BLaER1 (cell line): ENCODE measurements around the gene PML.

ENCODE experiments used
- H3K27ac ChIP-seq: shearing (Covaris generic); formaldehyde crosslinking; 2 replicates; pipeline ENCODE4 v1.8.1; 2022
- H3K27me3 ChIP-seq: shearing (Covaris generic); formaldehyde crosslinking; 2 replicates; pipeline ENCODE4 v1.8.1; 2022
- H3K36me3 ChIP-seq: shearing (Covaris generic); formaldehyde crosslinking; 2 replicates; pipeline ENCODE4 v1.8.1; 2022
- H3K4me1 ChIP-seq: shearing (Covaris generic); formaldehyde crosslinking; 2 replicates; pipeline ENCODE4 v1.8.1; 2022
- H3K4me2 ChIP-seq: shearing (Covaris generic); formaldehyde crosslinking; 2 replicates; pipeline ENCODE4 v1.8.1; 2022
- H3K4me3 ChIP-seq: shearing (Covaris generic); formaldehyde crosslinking; 2 replicates; pipeline ENCODE4 v1.8.1; 2022
- H3K9ac ChIP-seq: shearing (Covaris generic); formaldehyde crosslinking; 2 replicates; pipeline ENCODE4 v1.8.1; 2022
- H3K9me3 ChIP-seq: shearing (Covaris generic); formaldehyde crosslinking; 2 replicates; pipeline ENCODE4 v1.8.1; 2022
- H4K20me1 ChIP-seq: shearing (Covaris generic); formaldehyde crosslinking; 2 replicates; pipeline ENCODE4 v1.8.1; 2022
- Cebpa-rat ChIP-seq: shearing (Covaris generic); IDR thresholded peaks from 2 replicates; pipeline ENCODE4 v1.8.1; 2022

PML gene

DNA sequence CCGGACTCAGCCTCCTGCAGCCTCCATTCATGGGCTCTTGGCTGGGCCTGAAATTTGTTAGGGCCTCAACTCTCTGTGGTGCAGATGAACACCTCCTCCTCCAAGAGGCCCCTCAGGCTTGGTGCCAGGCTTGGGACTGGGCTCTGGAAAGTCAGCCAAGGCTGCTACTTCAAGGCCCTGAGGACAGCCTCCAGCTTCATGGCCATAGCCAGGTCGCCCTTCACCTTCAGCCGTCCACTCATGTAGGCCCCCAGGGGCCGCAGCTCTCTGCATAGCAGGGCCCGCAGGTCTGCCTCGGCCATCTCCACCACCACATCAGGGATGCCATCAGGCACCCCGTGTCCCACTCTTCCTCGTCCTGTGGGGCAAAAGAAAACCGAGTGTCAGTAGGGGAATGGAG, 10.7 kb upstream of the PML start:
- H3K27me3 ChIP-seq, result peaks cover 26% of the 10 kb centered on the region
- H3K9ac ChIP-seq, result no peak overlapping the region
- no peak overlapping the region for H3K27ac ChIP-seq
- H4K20me1 ChIP-seq, result peaks cover 47% of the 10 kb centered on the region
- H3K9me3 ChIP-seq, result no peaks in the 10 kb centered on the region
- H3K4me2 ChIP-seq, result peak overlapping the region; percentile 84
- H3K36me3 ChIP-seq, result no peaks in the 10 kb centered on the region
- peaks cover 66% of the 10 kb centered on the region for H3K4me1 ChIP-seq
- H3K4me3 ChIP-seq, result no peak overlapping the region; the same call in 1 of the 2 replicates
- no peak for TF ChIP-seq Cebpa-rat

DNA sequence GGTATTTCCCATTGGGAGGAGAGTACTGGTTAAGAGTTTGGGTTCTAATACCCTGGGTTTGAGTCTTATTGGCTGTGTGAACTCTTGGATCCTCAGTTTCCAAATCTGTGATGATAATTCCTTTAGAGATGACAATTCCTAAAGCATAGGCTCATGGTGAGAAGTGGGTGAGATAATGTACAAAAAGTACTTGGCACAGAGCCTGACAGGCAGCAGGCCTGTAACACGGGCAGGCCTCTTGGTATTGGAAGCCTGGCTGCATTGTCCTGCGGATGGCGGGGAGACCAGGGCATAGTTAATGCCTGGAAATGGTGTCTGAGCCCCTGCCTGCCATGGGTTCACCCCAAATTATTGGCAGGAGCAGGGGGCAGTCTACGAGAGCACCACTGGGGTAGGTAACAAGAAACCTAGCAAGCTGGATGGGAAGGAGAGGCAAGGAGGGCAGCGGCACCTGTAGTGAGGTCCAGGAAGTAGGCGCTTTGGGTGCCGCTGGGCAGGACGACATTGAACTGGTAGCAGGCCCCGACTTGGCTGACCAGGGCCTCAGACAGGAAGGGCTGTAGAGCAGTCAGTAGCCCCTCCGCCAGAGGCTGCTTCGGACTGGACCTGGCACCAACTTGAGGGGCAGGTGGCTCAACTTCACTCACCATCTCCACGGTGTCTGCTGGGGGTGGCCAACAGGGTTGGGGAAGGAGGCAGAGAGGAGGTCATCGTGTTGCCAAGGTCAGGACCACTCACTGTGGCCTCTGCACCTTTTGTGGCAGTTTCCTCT, 10.1 kb upstream of the PML start:
- Histone ChIP-seq H3K4me1 (peaks cover 66% of the 10 kb centered on the region), H3K4me2 (peak overlapping the region; percentile 84)

DNA sequence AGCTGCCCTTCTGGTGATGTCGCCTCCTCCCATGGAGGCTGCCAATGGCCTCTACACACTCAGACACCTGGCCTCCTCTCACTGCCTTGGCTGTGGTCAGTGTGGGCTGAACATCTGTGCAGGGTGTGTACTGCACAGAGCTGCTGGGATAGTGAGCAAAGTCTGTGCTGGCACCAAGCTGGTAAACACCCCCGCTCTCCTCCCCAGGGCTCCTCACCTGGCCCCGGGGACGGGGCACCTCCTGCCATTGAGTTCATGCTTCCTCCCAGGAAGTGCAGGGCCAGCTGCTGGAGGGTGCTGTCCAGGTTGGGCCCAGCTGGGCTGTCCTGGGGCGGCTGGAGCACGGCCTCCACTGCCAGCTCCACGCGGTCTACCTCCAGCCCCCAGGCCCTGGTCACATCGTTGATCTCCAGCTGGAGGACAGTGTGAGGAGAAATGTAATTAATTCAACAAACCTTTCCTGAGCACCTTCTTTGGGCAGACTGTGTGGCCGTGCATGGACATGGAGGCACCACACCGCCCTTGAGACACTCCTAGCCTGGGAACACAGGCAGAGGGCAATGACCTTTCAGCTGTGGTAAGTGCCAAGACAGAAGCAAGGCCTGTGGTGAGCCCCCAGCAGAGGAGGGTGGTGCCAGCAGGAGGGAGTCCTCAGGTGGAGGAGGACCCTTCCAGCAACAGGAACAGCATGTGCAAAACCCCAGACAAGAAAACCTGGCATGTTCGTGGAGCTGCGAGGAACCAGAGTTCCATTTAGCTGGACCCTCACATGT, 9.2 kb upstream of the PML start:
- Histone ChIP-seq H4K20me1 (peaks cover 47% of the 10 kb centered on the region), H3K9me3 (no peaks in the 10 kb centered on the region), H3K27ac (no peak overlapping the region), H3K9ac (no peak overlapping the region), H3K27me3 (peaks cover 15% of the 10 kb centered on the region), H3K4me1 (peaks cover 66% of the 10 kb centered on the region), H3K4me3 (no peak overlapping the region), H3K36me3 (no peaks in the 10 kb centered on the region), H3K4me2 (peak overlapping the region; percentile 84)
- no peak for TF ChIP-seq Cebpa-rat

More for the DNA sequence above, 10.1 kb upstream of the PML start:
- Histone ChIP-seq H3K9ac (no peak overlapping the region), H3K27ac (no peak overlapping the region), H3K9me3 (no peaks in the 10 kb centered on the region), H3K36me3 (no peaks in the 10 kb centered on the region), H3K27me3 (peaks cover 22% of the 10 kb centered on the region), H4K20me1 (peaks cover 47% of the 10 kb centered on the region), H3K4me3 (no peak overlapping the region)
- TF ChIP-seq Cebpa-rat, result no peak

DNA sequence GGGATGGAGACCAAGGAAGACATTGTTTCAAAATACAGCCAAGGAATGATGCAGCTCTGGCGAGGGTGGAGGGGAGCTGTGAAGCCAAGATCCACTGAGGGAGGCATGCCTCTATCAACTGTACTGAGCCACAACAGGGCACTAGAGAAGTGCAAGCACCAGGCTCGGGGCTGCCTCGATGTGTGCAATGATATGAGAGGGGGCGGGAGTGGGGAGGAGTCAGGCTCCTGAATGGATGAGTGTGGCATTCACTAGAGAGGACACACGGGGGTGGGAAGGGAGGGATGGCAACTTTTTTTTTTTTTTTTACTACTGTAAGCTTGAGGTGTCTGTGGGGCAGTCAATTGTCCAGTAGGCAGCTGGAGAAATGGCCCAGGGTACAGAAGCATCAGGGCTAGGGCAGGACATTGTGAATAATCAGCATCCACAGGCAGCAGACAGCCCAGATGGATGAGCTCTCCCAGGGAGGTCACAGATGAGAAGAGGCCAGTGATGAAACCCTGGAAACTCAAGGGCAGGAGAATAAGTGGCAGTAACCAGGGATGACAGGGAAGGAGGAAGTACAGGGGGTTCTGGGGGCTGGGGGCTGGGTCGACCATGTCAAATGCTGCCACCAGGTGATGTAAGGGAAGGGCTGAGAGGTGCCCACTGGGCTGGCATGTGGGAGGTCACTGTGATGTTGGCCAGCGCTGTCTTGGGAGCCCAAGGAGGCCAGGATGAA, 8.3 kb upstream of the PML start:
- peaks cover 45% of the 10 kb centered on the region for H4K20me1 ChIP-seq
- H3K9me3 ChIP-seq, result no peaks in the 10 kb centered on the region
- H3K27ac ChIP-seq, result no peak overlapping the region
- H3K4me2 ChIP-seq, result 0 out of 2 replicates have a peak overlapping the region, but pooled peaks have one; percentile 84
- no peak for TF ChIP-seq Cebpa-rat
- peaks cover 6% of the 10 kb centered on the region for H3K27me3 ChIP-seq
- H3K36me3 ChIP-seq, result no peaks in the 10 kb centered on the region
- no peak overlapping the region for H3K4me3 ChIP-seq
- H3K4me1 ChIP-seq, result peaks cover 65% of the 10 kb centered on the region
- no peak overlapping the region for H3K9ac ChIP-seq

DNA sequence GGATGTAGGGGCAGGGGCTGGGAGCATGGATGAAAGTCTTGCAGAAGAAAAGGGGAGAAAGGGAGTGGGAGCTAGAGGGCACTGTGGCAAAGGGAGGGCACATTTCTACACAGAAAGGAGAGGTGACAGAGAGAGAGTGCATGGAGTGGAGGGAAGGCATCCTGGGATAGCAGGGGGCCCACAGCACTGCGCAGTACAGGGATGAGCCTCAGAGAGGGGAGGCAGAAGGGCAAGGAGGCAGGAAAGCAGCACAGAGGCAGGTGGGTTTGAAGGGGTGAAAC, 7.8 kb upstream of the PML start:
- Histone ChIP-seq H3K4me3 (no peak overlapping the region), H3K27ac (no peak overlapping the region), H3K36me3 (no peaks in the 10 kb centered on the region)

DNA sequence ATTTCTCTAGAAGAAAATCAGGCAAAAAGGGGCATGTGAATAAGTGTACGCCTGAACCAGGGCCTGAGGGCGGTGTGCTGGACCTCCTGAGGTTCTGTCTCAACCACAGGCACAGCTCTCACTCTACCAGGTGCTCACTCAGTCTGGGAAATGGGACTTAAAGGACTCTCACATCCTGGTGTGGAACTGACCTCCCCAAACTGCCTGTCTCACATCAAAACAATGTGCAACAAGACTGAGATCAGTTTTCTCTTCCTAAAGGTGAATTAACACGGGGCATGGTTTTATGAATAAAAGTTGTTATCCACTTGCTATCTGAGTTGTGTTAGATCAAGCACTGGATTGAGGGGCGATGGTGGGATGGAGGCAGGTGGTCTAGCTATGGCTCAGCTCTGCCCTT, 7.3 kb upstream of the PML start:
- Histone ChIP-seq H4K20me1 (peaks cover 35% of the 10 kb centered on the region), H3K9ac (no peak overlapping the region), H3K27ac (no peak overlapping the region), H3K4me3 (no peak overlapping the region), H3K36me3 (no peaks in the 10 kb centered on the region), H3K27me3 (no peaks in the 10 kb centered on the region), H3K4me1 (peaks cover 60% of the 10 kb centered on the region), H3K4me2 (peak overlapping the region; percentile 33), H3K9me3 (no peaks in the 10 kb centered on the region)
- TF ChIP-seq Cebpa-rat, result no peak

More for the DNA sequence above, 7.8 kb upstream of the PML start:
- H3K9ac ChIP-seq, result no peak overlapping the region
- no peak for TF ChIP-seq Cebpa-rat
- no peak overlapping the region for H3K4me2 ChIP-seq
- peaks cover 40% of the 10 kb centered on the region for H4K20me1 ChIP-seq
- no peaks in the 10 kb centered on the region for H3K9me3 ChIP-seq
- H3K4me1 ChIP-seq, result peaks cover 65% of the 10 kb centered on the region
- H3K27me3 ChIP-seq, result peaks cover 2% of the 10 kb centered on the region

DNA sequence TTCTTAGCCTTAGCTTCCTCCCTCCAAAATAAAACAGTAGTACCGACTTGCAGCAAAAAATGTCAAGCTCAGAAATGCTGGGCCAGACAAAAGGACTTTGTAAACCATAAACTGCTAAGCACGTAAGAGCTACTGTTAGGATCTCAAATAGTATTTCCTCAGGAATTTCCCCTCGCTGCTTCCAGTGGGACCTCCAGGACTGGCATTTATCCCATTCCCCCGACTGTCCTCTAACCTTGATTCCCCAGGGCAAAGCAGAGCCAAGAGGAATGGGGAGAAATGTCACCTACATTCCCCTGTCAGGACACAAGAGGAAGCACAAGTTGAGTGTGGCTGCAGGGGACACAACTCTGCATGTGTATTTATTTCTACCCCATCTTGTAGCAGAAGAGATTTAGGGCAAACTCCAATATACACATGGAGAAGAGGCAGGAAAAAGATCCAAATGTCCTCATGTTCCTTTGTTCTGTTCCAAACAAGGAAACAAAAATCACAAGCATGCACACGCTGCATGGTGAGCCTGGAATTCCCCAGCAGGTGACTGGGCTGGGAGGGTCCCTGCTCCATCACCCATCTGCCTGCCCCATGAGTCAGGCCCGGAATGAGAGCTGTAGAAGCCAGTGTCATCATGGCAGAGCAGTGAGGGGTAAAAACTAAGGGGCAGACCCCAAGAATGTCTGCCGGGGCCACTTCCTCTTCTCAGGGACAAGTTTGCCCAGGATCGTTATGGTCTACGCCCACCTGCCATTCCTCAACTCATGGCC, 6.7 kb upstream of the PML start:
- peaks cover 60% of the 10 kb centered on the region for H3K4me1 ChIP-seq

DNA sequence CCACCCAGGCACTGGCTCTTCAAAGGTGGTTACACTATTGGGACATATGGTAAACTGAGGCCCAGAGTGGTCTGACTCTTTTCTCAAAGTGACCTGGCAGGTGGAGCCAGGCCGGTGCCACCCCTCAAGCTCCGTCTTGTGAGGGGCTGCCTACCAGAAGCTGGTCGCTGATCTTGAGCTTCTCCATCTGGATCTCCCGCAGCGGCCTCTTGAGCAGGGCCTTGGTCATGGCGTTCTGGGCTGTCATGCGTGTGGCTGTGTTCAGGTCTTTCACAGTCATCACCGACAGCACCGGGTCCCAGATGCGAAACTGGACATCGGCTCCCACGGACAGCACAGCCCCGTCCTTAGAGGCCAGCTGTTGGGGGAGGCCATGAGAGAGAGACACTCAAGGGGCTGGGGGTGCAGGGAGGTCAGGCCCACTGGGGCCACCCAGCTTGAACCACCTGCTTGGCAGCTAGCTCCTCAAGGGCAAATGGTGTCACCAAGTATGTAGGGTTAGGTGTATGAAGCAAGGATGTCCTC, 6.0 kb upstream of the PML start:
- Histone ChIP-seq H3K4me3 (no peak overlapping the region), H3K36me3 (no peaks in the 10 kb centered on the region), H3K9ac (no peak overlapping the region), H3K9me3 (no peaks in the 10 kb centered on the region), H4K20me1 (peaks cover 24% of the 10 kb centered on the region), H3K27me3 (no peaks in the 10 kb centered on the region), H3K27ac (no peak overlapping the region), H3K4me1 (peaks cover 60% of the 10 kb centered on the region), H3K4me2 (peak overlapping the region; percentile 33)
- no peak for TF ChIP-seq Cebpa-rat

More for the DNA sequence above, 6.7 kb upstream of the PML start:
- Histone ChIP-seq H3K4me3 (no peak overlapping the region), H3K4me2 (peak overlapping the region; percentile 33), H3K9ac (no peak overlapping the region), H3K9me3 (no peaks in the 10 kb centered on the region), H3K27me3 (no peaks in the 10 kb centered on the region), H3K36me3 (no peaks in the 10 kb centered on the region), H3K27ac (no peak overlapping the region), H4K20me1 (peaks cover 31% of the 10 kb centered on the region)
- TF ChIP-seq Cebpa-rat, result no peak
